Measurements from ENCODE around the gene QRICH1. TPM values are rescaled to one million over a fixed set of nuclear protein-coding genes. Genes with fewer than 3 reads are reported as not detected.
A peak's percentile ranks its signal among the peaks of the same experiment; 100 is the strongest.

The QRICH1 gene
- total and polyA plus RNA-seq, 2 of the 13 experiments (the other 11 are each of a cell fraction or from before 2014, with no cell fraction given), result 52.6 to 102 TPM

DNA sequence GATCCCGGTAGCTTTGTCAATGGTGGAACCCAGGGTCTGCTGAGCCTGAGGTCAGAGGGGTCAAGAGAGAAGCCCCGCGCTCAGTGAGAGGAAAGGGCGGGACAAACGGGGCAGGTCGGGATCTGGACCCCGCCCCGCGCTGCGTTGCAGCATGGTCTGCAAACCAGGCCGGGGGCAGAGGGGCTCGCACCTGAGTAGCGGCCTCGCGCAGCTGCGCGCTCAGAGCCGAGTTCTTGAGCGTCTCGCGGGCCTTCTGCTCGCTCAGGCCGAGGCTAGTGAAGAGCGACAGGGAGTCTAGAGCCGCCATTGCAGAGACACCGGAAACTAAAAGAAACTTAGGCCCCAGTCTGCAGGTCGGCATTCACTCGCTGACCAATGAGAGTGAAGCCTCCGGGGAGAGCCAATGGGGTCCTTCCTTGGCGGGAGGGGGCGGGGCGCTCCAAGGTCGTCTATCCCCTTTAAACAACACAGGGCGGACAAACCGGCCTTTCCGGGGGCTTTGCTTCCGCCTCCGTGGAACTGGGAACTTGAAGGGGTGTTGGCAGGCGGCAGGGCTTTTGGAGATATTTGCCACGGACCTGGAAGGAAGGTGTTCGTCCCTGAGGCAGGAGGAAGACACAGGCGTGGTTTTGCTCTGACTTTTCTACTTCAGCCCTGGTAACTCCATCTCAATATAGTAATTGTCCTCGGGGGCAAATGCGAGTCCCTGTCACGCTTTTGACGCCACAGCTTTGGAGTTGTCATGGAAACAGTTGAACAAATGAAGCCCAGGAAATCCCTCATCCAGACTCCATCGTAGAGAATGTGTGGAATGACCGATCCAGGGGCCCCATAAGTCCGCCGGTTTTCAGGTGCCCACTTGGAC, 10.8 kb upstream of the QRICH1 start, which contains the start of gene QARS1 (continued):
- no peak for TF ChIP-seq ZNF333 (CRISPR knock-in tag; IDR thresholded peaks at IDR 0.05; ENCODE audit: borderline replicate concordance)
- peak; percentile 94 for TF ChIP-seq IKZF4 (CRISPR knock-in tag; IDR thresholded peaks at IDR 0.05; ENCODE audit: borderline replicate concordance, low read depth, not compliant biosample characterization)
- TF ChIP-seq, protein P1, sequence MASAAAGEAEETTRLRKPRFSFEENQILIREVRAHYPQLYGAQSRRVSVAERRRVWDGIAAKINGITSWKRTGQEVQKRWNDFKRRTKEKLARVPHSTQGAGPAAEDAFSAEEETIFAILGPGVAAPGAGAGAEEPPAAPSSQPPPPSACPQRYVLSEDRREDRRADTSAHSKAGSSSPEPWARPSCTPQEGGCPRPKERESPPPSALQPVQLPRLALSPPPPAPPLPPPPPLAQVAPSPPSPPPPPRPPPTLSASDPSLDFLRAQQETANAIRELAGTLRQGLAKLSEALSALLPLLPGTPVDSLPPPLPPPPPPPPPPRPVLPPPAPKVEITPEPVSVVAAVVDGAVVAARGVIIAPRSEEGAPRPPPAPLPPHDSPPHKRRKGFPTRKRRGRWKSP (CRISPR knock-in tag; IDR thresholded peaks at IDR 0.05), result peak; percentile 53; the same call in 1 of the 2 replicates
- peak; percentile 79; the same call in 1 of the 2 replicates for TF ChIP-seq ZNF891 (CRISPR knock-in tag; IDR thresholded peaks at IDR 0.05)
- TF ChIP-seq ZNF609 (CRISPR knock-in tag; IDR thresholded peaks at IDR 0.05; ENCODE audit: borderline replicate concordance), result peak; percentile 13; the same call in 1 of the 2 replicates
- no peak for TF ChIP-seq ZKSCAN1 (IDR thresholded peaks at IDR 0.05; ENCODE audit: low read length)
- TF ChIP-seq HNF4A (CRISPR knock-in tag; IDR thresholded peaks at IDR 0.05), result peak; percentile 24; the same call in 1 of the 2 replicates
- TF ChIP-seq, protein P2, sequence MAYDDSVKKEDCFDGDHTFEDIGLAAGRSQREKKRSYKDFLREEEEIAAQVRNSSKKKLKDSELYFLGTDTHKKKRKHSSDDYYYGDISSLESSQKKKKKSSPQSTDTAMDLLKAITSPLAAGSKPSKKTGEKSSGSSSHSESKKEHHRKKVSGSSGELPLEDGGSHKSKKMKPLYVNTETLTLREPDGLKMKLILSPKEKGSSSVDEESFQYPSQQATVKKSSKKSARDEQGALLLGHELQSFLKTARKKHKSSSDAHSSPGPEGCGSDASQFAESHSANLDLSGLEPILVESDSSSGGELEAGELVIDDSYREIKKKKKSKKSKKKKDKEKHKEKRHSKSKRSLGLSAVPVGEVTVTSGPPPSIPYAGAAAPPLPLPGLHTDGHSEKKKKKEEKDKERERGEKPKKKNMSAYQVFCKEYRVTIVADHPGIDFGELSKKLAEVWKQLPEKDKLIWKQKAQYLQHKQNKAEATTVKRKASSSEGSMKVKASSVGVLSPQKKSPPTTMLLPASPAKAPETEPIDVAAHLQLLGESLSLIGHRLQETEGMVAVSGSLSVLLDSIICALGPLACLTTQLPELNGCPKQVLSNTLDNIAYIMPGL (CRISPR knock-in tag; IDR thresholded peaks at IDR 0.05; ENCODE audit: borderline replicate concordance in 1 of 2, low read depth in 1 of 2), result peak; percentile 40 to 83; a peak in 3 of 4 replicates
- peak; percentile 80 to 84 for TF ChIP-seq POLR2A (IDR thresholded peaks at IDR 0.05; ENCODE audit: insufficient read depth in 1 of 2, low read depth in 2 of 2, low read length in 2 of 2)
- no peak for TF ChIP-seq SCMH1 (CRISPR knock-in tag; IDR thresholded peaks at IDR 0.05; ENCODE audit: borderline replicate concordance)
- peak; percentile 63; the same call in 1 of the 2 replicates for TF ChIP-seq ZNF616 (CRISPR knock-in tag; IDR thresholded peaks at IDR 0.05; ENCODE audit: low read depth)
- TF ChIP-seq PHF8 (CRISPR knock-in tag; IDR thresholded peaks at IDR 0.05), result peak; percentile 97
- TF ChIP-seq TRIM22 (IDR thresholded peaks at IDR 0.05), result no peak
- TF ChIP-seq KLF16 (CRISPR knock-in tag; IDR thresholded peaks at IDR 0.05), result peak in 1 of 2 experiments; percentile 81; a peak in 2 of 4 replicates
- TF ChIP-seq HOXA5 (CRISPR knock-in tag; IDR thresholded peaks at IDR 0.05), result 0 out of 2 replicates have a peak, but pooled peaks have one; percentile 26
- peak; percentile 73; the same call in 1 of the 2 replicates for TF ChIP-seq ZNF383 (CRISPR knock-in tag; IDR thresholded peaks at IDR 0.05; ENCODE audit: borderline replicate concordance)
- peak; percentile 27; the same call in 1 of the 2 replicates for TF ChIP-seq ETV6 (CRISPR knock-in tag; conservative IDR thresholded peaks at IDR 0.05)
- peak; percentile 97 for TF ChIP-seq ZNF790 (CRISPR knock-in tag; IDR thresholded peaks at IDR 0.05; ENCODE audit: borderline replicate concordance)
- peak; percentile 65; the same call in 1 of the 2 replicates for TF ChIP-seq HOXA3 (CRISPR knock-in tag; IDR thresholded peaks at IDR 0.05)

Data from HepG2 (cell line).